ENCODE data around the gene COBL.

COBL gene

DNA sequence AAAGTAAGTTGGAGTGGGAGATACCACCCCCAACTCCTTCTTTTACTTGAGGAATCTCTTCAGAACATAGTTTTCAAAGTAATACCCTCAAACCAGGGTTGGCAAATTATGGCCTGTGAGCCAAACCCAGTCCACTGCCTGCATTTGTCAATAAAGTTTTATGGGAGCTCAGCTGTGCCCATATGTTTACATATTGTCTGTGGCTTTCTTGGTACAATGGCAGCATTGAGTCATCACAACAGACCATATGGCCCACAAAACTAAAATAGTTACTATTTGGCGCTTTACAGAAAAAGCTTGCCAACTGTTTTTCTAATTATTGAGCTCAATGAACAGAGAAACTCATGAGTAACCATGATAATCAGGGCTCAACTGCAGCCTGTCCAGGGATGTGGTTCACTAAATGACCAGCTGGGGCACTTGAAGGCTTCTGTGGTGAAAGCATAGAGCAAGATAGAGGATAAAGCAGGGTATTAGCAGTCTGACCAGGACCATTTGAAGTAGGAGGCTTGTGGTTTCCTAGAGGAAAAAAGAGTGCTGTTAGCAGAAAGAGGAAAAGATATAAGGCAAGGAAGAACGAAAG lies 337.9 kb downstream of the COBL start:
- in situ Hi-C loops (cut with MboI; ENCODE audit: low sequenced_read_pairs), result no loop called here

DNA sequence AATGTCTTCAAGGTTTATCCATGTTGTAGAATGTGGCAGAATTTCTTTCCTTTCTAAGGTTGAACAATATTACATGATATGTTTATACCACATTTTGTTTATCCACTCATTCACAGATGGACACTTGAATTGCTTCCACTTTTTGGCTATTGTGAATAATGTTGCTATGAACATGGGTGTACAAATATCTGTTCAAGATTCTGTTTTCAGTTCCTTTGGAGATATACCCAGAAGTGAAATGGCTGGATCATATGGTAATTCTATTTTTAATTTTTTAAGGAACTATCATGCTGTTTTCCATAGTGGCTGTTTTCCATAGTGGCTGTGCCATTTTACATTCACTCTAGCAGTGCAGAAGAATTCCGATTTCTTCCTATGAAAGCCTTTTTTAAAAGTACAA lies 339.2 kb downstream of the COBL start:
- in situ Hi-C loops (cut with MboI; ENCODE audit: low sequenced_read_pairs), result no loop called here

DNA sequence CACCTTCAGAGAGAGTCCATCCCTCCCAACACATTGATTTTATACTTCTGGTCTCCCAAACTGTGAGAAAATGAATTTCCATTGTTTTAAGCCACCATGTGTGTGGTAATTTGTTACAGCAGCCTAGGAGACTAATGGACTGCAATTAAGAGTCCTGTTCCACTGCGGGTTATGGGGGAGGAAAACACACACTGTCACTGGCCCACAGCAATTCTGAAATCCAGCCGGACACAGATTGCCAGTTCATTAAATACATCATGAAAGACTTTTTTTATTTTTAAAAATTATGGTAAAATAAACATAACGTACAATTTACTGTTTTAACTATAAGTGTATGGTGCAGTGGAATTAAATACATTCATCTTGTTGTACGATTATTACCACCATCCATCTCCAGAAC lies 340.5 kb downstream of the COBL start:
- in situ Hi-C loops (cut with MboI; ENCODE audit: low sequenced_read_pairs), result no loop called here

DNA sequence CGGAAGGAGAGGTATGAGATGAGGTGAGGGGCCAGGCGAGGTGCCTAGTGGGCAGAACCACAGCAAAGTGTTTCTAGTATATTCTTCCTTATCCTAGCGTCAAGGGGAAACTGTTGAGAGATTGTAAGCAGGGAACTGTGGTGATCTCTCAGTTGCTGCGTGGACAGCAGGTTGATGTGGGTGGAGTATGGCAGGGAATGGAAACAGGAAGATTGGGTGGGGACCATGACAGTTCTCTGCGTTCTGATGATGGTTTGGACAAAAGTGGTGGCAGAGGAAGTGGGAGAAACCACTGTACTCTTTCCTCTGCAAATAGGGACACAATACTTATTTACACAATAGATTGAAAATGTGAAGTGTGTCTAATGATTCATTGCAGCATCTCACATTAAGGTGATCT lies 342.4 kb downstream of the COBL start:
- in situ Hi-C loops (cut with MboI; ENCODE audit: low sequenced_read_pairs), result no loop called here

DNA sequence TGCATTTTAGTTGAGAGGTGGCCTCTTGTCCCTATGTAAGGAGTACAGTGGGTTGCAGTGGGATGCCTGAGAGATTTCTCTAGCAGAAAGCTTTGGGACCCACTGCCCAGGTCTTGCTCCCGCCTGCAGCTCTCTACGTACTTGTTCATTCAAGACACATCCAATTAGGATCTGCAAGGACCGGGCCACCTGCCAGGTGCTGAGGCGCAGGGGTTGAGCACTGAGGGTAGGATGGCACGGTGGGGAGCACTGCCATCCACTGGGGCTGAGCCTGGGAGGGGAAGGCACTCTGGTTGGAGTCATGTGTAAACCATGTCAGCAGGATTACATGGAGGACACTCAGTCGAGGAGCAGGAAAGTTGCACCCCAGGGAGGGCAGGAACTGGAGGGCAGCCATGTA lies 342.8 kb downstream of the COBL start:
- in situ Hi-C loops (cut with MboI; ENCODE audit: low sequenced_read_pairs), result no loop called here

DNA sequence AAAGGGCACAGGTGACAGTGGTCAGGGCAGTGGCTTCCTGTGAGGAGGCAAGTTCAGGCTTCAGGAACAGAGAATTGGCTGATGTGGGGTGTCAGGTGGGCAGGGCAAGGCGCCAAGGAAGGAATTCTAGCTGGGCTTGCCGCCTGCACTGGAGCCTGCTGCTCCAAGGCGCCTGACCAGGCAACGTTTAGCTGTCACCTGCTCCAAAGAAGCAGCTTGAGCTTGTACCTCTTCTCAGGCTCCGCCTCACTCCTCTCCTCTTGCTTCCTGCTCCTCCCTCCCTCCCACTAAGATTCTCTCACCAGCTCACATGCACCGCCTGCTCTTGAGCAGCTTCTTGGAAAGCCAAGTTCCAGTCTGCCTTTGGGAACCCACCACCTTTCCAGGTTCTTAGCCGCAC lies 346.5 kb downstream of the COBL start:
- in situ Hi-C loops (cut with MboI; ENCODE audit: low sequenced_read_pairs), result no loop called here

Measured in HL-60/S4 treated with retinoic acid at 250 ng/mL for 4 days and 3 days (cell line).